MCF 10A (cell line): ENCODE results near the gene HDGF. TPM values are rescaled to one million over a fixed set of nuclear protein-coding genes. Genes with fewer than 3 reads are reported as not detected.
A peak's percentile ranks its signal among the peaks of the same experiment; 100 is the strongest.

Source experiments
- BruUV-seq: library from RNA; stranded (reverse); fragments of 400-500 nt; replicated peaks from 2 replicates; lab custom pipeline; 2021; lab: Mats Ljungman, UMichigan
- CTCF ChIA-PET: fragments of 300-600 bp; sonication (Branson Sonifier 250); formaldehyde crosslinking; extraction: SDS; loops from one replicate; lab custom pipeline; 2021; ENCODE audit warnings: antibody characterized with exemption, inconsistent platforms; lab: Yijun Ruan, JAX
- POLR2A ChIA-PET: fragments of 300-600, 350-650 bp; sonication (Branson Sonifier 250); formaldehyde crosslinking; extraction: SDS; loops from one replicate; lab custom pipeline; 2020; ENCODE audit warnings: antibody characterized with exemption, inconsistent platforms; lab: Yijun Ruan, JAX
- DNase-seq: peaks from one replicate; pipeline ENCODE4 v3.0.0-alpha.2; 2018; ENCODE audit not compliant: unreplicated experiment
- H3K27ac Mint-ChIP-seq: one replicate; pipeline ENCODE4 v1.8.0; 2022; ENCODE audit warnings: mild to moderate bottlenecking, low read depth, mixed read lengths; ENCODE audit not compliant: unreplicated experiment
- H3K27me3 Mint-ChIP-seq: one replicate; pipeline ENCODE4 v1.8.0; 2022; ENCODE audit warnings: mixed read lengths; ENCODE audit not compliant: insufficient read depth, unreplicated experiment
- H3K36me3 Mint-ChIP-seq: one replicate; pipeline ENCODE4 v1.8.0; 2022; ENCODE audit warnings: mild to moderate bottlenecking, moderate library complexity, mixed read lengths; ENCODE audit not compliant: insufficient read depth, unreplicated experiment
- H3K4me1 Mint-ChIP-seq: one replicate; pipeline ENCODE4 v1.8.0; 2022; ENCODE audit warnings: mixed read lengths; ENCODE audit not compliant: insufficient read depth, unreplicated experiment
- H3K4me3 Mint-ChIP-seq: one replicate; pipeline ENCODE4 v1.8.0; 2022; ENCODE audit warnings: mild to moderate bottlenecking, moderate library complexity, mixed read lengths; ENCODE audit not compliant: unreplicated experiment
- H3K9me3 Mint-ChIP-seq: one replicate; pipeline ENCODE4 v1.8.0; 2022; ENCODE audit warnings: mixed read lengths; ENCODE audit not compliant: unreplicated experiment
- CTCF ChIP-seq: fragments of 200-600 bp; IDR thresholded peaks from one replicate; pipeline ENCODE4 v1.8.0; 2022; ENCODE audit warnings: antibody characterized with exemption, mild to moderate bottlenecking; ENCODE audit not compliant: unreplicated experiment
- intact Hi-C: fragments of 100-400 bp; cut with micrococcal nuclease; formaldehyde crosslinking; loops from 2 replicates; pipeline ENCODE4 v1.14.1; 2022
- total RNA-seq: library from RNA; stranded (reverse); gene quantifications from 2 replicates; pipeline ENCODE4 v1.2.3, GENCODE V29; 2022

Gene HDGF
- total RNA-seq, 1 experiment from 2014 or later: 707 TPM

- intact Hi-C loops: no loop called here
- Mint-ChIP-seq H3K4me3 (no peak within 1 kb of the TSS), H3K9me3 (no peaks in the 10 kb centered on the region), H3K27ac (no peak within 1 kb of the TSS), H3K4me1 (peaks cover 32% of the 10 kb centered on the region), H3K27me3 (no peaks in the 10 kb centered on the region), H3K36me3 (peaks cover 13% of the 10 kb centered on the region)
- peak; percentile 88 for DNase-seq
- TF ChIP-seq CTCF: no peak
- POLR2A ChIA-PET: interaction anchor here (0.7 to 8.9 kb wide), 30 partner anchors 8 to 271 kb away, joined by 3 to 231 read pairs (median 5); partner anchors contain the start of genes HDGF, MRPL24, NAXE and PRCC
- BruUV-seq: no TSS peak
- CTCF ChIA-PET: interaction anchor here (0.6 to 39.7 kb wide), 18 partner anchors 15 to 199 kb away, joined by 4 to 2415 read pairs (median 24); partner anchors contain the start of genes CRABP2, HDGF, MRPL24 and NES
These were observed 23.4 kb downstream of the HDGF start, which contains the start of gene METTL25B for GRCh38 chr1:156727926-156728598. Gene METTL25B (plus strand): TSS chr1:156728469. CDS start chr1:156729105, 636 bp downstream.

- H3K27ac Mint-ChIP-seq: no peak overlapping the region
- H3K9me3 Mint-ChIP-seq: no peaks in the 10 kb centered on the region
- H3K4me1 Mint-ChIP-seq: peaks cover 32% of the 10 kb centered on the region
- ChIA-PET CTCF (interaction anchor here (0.6 to 39.7 kb wide), 28 partner anchors 8 to 229 kb away, joined by 3 to 2415 read pairs (median 14); partner anchors contain the start of genes CRABP2, HDGF, INSRR and MRPL24), POLR2A (interaction anchor here (0.6 to 8.9 kb wide), 20 partner anchors 9 to 429 kb away, joined by 3 to 231 read pairs (median 8); partner anchors contain the start of genes HDGF, MRPL24, NAXE and PRCC)
- intact Hi-C loops: no loop called here
- peaks cover 13% of the 10 kb centered on the region for H3K36me3 Mint-ChIP-seq
- TF ChIP-seq CTCF: no peak
- TSS peak; percentile 51 for BruUV-seq
- no peak for DNase-seq
- H3K4me3 Mint-ChIP-seq: no peak overlapping the region
- H3K27me3 Mint-ChIP-seq: no peaks in the 10 kb centered on the region
These were observed 24.0 kb downstream of the HDGF start for GRCh38 chr1:156727492-156727891.

GRCh38 chr1:156726549-156727226 is 24.8 kb downstream of the HDGF start:
- peaks cover 32% of the 10 kb centered on the region for H3K4me1 Mint-ChIP-seq
- no peaks in the 10 kb centered on the region for H3K9me3 Mint-ChIP-seq
- CTCF ChIA-PET: interaction anchor here (0.6 to 39.7 kb wide), 66 partner anchors 9 to 413 kb away, joined by 3 to 2415 read pairs (median 5); partner anchors contain the start of genes CCT3, CRABP2, HAPLN2 and HDGF
- intact Hi-C loops: loop anchor here (1.0 kb wide), 9 partner anchors 16 to 201 kb away; partner anchors contain the start of genes HDGF, NTRK1 and PRCC
- POLR2A ChIA-PET: interaction anchor here (0.6 to 8.9 kb wide), 28 partner anchors 9 to 443 kb away, joined by 3 to 231 read pairs (median 6); partner anchors contain the start of genes HDGF, MRPL24, NAXE and PRCC
- peaks cover 13% of the 10 kb centered on the region for H3K36me3 Mint-ChIP-seq
- no peak overlapping the region for H3K4me3 Mint-ChIP-seq
- H3K27ac Mint-ChIP-seq: no peak overlapping the region
- H3K27me3 Mint-ChIP-seq: no peaks in the 10 kb centered on the region
- TF ChIP-seq CTCF: peak; percentile 84
- peak; percentile 92 for DNase-seq
- no TSS peak for BruUV-seq
